GM18502 (cell line): Measurements from ENCODE around the gene SUPT5H.
A peak's percentile ranks its signal among the peaks of the same experiment; 100 is the strongest.

Experiments used
- ATAC-seq: cut with Tn5 transposase; IDR thresholded peaks from one replicate; pipeline ENCODE4 v1.9.1; 2021; ENCODE audit warnings: mild to moderate bottlenecking; ENCODE audit not compliant: unreplicated experiment, poor library complexity

The SUPT5H gene

DNA sequence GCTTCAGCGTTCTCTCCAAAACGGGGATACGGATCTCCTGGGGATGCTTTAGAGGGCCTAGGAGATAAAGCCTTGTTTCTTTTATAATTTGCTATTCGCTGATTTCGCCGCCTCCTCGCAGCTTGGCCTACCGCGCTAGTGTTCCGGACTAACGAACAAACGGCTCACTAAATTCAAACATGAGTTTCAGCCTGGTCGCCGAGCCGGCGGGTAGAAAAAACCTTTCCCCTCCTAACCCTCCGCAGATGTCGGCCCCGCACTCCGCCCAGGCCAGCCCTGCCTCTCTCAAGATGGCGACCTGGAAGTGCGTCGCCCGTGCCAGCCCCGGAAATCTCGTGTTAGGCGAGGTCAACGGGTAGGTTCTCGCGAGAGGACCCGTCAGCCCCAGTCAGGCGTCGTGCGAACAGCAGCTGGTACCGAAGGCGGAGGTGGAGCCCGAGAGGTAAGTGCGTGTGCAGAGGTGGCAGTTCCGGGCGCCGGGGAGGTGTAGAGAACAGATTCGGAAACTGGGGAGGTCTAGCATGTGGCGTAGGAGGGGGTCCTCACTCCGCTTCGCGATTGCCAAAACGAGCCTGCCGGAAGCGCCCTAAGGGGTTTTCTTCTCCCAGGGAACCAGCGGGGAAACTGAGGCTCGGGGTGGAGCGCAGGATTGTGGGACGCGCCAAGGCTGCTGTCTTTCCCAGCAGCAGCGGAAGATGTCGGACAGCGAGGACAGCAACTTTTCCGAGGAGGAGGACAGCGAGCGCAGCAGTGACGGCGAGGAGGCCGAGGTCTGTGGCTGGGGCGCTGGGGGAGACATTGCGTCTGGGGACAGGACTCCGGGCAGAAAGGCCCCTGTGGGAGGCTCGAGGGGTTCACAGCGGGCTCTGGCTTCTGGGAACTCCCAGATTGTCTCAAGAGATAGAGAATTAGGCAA, at the start of gene SUPT5H:
SUPT5H (plus strand) TSS at position 387 of the 916 bp plus-strand sequence; CDS start at position 696, 309 bp downstream.
- peak; percentile 89 for ATAC-seq

DNA sequence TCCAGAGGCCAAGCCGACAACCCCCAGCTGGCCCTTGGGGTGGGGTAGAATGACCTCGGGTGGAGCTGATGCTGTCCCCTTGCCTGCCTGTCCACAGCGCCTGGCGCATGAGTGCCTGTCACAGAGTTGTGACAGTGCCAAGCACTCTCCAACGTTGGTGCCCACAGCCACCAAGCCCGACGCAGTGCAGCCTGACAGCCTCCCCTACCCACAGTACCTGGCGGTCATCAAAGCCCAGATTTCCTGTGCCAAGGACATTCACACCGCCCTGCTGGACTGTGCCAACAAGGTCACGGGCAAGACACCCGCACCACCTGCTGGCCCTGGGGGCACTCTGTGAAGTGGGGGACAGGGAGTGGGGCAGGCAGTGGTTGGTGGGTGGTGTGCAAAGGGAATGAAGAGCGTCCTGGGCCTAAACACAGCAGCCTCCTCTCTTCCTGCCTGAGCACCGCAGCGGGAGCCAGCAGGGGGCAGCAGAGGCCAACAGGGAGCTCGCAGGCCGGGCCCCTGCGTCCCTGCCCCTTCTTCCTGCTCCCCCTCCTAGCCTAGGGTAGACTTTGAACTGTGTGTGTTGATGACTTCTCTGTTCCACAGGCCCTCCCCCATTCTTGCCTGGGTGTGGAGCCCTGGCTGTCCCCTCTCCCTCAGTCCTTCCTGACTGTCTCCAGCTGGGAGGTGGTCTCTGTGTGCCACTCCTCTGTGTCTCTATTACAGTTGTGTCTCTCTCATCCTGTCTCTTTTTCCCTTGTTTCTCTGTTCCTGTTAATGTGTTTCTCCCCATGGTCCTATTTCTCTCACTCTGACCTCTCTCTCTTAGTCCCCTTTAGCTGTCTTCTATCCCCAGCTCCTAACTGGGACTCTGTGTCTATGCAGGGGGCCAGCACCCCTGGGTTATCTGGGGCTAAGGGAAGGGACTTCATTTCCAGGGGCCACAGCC, 47.8 kb upstream of the SUPT5H start:
- no peak for ATAC-seq

DNA sequence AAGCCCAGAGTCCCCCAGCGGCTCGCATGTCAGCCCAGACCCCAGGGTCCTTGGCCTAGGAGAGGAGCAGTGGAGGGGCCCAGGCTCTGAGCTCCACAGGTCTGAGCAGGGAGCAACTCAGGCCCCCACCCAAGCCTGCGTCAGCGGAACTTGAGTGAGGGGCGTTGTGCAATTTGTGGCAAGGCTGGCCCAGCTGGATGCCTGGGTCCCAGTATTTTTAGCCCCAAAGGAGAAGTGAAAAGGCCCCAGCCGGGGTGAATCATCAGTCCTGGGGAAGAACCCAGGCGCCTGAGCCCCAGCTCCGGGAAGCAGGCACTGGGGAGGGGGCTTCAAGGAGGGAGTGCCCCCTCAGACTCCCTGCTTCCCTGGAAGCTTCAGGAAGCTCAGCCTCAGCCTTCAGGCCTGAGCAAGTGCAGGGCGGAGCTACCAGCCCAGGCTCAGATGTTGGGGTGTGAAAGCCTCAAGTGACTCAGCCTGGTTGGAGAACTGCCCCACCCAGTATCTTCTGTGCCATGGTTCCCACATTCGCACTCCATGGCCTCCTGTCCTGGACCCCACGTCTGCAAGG, 47.0 kb upstream of the SUPT5H start:
- ATAC-seq, result no peak

DNA sequence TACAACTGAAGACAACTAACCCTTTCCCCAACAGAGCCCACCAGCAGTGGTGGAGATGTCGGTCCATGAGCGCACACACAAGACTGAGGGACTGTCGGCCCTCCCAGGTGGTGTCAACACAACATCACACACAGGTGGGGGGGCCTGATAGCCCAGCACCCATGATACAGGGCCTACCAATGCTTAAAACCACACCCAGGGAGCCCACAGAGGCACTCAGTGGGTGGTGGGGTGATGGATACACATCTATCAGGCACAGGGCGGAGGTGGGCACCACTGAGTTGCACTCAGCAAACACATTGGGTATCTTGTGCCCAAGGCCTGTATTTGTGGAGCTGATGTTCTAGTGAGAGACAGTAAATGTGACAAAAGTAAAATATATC, 45.7 kb upstream of the SUPT5H start:
- ATAC-seq, result no peak

DNA sequence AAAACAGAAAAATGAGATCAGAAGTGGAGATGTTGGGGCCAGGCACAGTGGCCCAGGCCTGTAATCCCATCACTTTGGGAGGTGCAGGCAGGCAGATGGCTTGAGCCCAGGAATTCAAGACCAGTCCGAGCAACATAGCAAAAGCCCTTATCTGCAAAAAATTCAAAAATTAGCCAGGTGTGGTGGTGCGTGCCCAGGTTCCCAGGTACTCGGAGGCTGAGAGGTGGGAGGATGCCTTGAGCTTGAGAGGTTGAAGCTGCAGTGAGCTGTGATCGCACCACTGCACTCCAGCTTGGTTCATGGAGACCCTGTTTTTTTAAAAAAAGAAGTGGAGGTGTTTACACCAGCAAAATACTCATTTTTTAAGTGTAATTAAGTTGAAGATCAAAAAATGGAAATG, 45.3 kb upstream of the SUPT5H start:
- no peak for ATAC-seq

DNA sequence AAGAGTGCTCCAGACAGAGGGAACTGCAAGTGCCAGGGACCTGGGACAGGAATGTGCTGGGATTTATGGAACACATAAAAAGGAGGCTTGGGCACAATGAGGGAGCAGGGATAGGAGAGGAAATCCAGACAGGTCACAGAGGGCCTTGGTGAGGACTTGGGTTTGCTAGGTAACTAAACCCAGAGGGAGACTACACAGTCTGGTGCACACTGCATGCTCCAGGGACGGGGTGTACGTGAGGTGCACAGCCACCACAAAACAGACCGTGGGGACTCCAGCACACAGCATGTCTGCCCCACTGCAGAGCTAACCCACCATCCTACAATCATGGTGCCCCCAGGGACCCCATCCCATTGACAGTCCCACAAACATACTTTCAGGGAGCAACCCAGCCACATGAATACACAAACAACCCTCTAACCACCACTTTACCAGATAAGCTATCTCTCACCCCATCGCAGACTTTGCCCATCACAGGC, 44.3 kb upstream of the SUPT5H start:
- no peak for ATAC-seq

DNA sequence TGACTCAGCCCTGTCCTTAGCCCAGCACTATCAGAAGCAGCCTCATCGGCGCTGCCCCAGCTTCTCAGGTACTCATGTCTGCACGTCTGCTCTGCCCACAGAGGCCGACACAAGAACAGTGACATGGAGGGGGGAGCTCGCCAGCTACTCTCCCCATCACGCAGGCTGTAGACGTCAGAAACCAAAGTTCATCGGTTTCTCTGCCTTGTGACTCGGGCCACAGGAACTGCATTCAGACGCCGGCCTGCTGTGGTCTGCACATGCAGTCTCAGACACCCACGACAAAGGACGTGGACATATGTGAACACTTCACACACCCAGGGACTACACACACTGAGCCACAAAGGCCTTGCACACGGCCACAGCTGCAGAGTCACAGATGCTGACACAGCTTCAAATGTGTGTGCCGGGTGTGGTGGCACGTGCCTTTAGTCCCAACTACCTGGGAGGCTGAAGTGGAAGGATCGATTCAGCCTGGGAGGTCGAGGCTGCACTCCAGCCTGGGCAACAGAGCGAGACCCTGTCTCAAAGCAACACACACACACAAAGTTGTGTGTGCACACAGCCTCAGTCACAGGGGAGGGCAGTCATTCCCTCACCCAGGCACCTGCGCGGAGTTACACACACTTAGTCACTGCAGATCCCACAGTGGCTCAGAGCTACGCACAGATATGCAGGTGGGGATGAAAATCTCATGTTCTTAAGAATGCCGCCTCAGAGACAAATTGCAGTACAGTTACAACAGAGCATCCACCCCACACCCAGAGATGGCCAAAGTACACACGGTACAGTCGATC, 43.6 kb upstream of the SUPT5H start:
- ATAC-seq, result no peak

DNA sequence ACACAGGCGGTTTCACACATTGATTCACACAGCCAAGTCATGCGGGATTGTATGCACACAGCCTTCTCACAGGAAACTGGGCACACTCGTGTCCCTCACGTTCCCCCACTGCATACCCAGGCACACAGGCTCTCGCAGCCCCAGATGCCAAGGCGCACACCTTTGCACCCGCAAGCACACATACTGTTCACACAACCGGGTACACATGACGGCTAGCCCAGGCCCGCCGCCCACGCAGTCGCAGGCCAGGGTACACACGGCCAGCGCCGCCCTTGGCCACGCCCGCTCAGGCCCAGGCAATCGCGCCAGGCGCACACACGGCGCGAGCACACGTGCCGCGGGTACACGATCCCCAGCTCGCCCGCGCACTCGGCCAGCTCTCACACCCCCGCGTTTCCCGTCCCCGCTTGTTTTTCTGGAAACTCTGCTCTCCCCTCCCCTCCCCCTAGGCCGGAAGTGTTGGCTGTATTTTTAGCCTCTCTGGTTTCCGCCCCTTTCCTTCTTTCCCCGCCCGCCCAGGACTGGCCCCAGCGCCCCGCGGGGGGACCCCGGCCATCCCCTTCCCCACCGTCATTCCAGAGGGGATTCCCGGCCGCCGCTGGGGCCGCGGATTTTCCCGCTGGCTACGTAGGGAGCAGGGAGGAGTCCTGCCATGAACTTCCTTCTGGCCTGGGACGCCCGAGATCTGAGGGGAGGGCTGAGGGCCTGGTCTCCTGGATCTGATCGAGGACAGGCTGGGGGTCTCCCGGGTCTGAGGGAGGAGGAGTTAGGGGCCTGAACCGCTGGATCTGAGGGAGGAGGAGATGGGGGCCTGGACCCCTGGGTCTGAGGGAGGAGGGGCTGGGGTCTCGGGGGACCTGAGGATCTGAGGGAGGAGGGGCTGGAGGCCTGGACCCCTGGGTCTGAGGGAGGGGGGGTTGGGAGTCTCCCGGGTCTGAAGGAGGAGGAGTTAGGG, 42.8 kb upstream of the SUPT5H start:
- no peak for ATAC-seq

DNA sequence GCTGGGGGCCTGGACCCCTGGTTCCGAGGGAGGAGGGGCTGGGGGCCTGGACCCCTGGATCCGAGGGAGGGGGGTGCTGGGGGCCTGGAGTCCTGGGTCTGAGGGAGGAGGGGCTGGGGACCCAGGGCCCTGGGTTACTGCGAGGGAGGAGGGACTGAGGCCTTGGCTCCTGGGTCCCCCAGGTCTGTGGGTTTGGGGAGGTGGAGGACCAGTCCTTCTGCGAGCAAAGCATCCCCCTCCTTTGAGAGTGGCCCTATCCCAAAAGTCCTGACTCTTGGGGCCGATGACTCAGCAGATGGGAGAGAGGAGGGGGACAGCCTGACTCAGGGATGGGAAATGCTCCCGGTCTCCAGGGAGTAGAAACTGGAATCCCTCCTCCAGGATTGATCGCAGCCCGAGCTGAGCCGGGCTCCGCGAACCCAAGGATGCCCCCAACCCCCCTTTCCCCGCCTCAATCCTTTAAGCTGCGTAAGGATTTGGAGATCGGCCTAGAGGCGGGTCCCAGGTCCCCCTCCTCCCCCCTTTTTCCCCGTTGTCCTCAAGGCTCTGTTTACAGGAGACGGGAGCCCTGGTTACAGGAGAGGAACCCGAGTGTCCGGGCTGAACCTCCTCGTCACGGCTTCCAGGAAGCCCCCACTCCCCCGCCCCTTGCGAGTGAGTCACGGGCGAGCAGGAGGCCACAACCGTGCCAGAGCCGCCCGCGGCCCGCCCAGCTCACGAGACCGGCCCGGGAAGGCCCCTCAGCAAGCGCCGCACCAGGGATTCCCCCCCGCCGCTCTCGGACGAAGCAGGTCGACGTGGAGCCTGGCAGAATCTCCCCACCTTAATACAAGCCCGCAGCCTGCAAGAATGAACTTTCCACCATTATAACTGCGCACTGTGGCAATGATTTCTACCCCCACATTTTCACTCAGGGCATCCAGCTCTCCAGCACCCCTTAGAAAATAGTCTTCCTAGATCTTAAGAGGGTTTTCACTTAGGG, 41.8 kb upstream of the SUPT5H start:
- peak; percentile 28 for ATAC-seq

DNA sequence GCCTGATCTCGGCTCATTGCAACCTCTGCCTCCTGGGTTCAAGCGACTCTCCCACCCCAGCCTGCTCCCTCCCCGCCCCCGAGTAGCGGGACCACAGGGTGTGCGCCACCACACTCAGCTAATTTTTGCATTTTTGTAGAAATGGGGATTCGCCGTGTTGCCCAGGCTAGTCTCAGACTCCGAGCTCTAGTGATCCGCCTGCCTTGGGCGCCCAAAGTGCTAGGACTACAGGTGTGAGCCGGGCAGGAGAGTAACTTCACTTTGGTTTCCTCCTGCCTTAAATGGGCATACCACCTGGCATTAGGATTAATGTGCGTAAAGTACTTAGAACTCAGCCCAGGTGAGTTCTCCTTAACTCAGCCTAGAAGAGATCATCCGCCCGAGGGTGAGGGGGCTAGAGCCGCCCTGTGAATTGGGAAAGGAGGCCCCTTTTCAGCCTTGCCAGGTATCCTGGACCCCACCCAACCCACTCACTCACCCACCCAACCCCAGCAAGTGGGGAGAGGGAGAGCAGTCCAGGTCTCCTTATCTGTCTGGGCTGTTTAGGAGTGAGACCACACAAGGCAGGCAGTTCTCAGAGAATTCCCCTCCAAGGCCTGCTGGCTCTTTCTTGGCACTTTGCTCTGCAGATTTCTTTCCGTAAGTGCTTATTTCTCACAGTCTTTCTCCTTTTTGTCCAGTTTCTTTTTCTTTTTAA, 40.0 kb upstream of the SUPT5H start:
- ATAC-seq, result no peak

DNA sequence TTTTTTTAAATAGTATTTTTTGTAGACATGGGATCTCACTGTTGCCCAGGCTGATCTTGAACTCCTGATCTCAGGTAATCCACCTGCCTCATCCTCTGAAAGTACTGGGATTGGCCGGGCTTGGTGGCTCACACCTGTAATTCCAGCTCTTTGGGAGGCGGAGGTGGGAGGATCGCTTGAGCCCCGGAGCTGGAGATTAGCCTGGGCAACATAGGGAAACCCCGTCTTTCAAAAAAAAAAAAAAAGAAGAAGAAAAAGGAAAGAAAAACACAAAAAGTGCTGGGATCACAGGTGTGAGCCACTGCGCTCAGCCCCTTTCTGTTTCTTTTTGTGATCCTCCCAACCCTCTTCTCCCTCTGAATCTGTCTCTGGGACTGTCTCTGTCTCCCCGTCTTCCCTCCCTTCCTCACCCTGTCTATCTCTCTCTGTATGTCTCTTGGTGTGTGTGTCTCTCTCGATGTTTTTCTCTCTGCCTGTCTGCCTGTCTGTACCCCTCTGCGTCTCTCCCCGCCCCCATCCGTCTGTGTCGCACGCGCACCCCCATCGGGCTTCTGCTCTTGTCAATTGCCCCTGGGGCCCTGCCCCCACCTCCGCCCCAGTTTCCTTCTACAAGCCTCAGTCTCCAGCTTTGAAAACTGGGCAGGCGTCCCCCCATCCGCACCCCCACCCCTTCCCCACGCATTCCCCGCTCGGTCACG, 39.3 kb upstream of the SUPT5H start:
- no peak for ATAC-seq

DNA sequence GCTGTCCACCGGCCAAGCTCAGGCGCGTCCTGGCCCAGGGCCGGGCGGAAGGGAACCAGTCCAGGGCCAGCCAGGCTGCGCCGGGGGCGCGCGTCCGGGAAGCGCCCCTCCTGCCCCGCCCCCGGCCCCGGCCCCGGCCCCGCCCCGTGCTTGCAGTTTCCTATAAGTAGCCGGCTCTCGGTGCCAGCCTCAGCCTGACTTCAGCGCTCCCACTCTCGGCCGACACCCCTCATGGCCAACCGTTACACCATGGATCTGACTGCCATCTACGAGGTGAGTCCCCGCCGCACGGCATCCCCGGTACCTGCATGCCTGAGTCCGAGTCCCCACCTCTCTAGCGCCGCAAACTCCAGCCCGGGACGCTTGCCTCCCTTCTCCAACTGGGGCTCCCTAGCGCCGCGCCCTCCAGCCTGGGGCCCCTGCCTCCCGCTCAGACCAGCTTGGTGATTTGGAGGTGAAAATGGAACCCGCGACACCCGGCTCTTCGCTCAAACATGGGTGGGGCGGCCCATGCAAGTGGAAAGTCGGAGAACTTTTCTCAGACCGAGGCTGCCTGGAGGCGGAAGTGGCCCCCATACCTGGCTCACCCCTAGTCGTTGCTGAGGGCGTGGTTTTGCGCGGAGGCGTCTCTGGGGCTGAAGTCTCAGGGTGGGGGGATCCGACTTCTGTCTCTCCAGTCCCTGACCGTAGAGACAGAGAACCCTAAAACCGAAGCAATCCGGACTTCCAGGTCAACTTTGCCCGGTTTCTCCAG, 38.5 kb upstream of the SUPT5H start, which contains the start of gene ZFP36:
ZFP36 (plus strand) TSS at position 192 of the 754 bp plus-strand sequence; CDS start at position 250, 58 bp downstream.
- ATAC-seq, result no peak

DNA sequence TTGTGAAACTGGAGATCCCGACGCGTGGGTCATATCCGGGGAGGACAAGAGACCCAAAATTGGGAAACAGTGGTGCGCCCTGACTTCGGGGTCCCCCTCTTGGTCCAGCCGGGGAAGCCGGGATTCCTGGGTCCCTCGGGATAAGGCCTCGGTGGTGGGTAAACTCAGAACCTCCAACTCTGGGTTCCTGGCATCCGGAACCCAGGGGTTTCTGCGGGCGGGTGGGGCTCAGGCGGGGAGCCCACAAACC, 38.0 kb upstream of the SUPT5H start:
- ATAC-seq, result no peak

DNA sequence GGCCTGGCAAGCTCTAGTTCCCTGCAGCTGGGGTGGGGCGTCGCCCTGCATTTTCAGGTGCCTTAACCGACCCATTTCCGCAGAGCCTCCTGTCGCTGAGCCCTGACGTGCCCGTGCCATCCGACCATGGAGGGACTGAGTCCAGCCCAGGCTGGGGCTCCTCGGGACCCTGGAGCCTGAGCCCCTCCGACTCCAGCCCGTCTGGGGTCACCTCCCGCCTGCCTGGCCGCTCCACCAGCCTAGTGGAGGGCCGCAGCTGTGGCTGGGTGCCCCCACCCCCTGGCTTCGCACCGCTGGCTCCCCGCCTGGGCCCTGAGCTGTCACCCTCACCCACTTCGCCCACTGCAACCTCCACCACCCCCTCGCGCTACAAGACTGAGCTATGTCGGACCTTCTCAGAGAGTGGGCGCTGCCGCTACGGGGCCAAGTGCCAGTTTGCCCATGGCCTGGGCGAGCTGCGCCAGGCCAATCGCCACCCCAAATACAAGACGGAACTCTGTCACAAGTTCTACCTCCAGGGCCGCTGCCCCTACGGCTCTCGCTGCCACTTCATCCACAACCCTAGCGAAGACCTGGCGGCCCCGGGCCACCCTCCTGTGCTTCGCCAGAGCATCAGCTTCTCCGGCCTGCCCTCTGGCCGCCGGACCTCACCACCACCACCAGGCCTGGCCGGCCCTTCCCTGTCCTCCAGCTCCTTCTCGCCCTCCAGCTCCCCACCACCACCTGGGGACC, 37.6 kb upstream of the SUPT5H start:
- ATAC-seq, result no peak
